ENCODE data around the gene SPRY2.

- TF ChIP-seq EP300 (conservative IDR thresholded peaks at IDR 0.05; ENCODE audit: poor library complexity, severe bottlenecking) (no peak), CTCF (IDR thresholded peaks at IDR 0.05; ENCODE audit: poor library complexity, severe bottlenecking) (no peak), TAF1 (IDR thresholded peaks at IDR 0.05; ENCODE audit: low read depth) (no peak), RAD21 (conservative IDR thresholded peaks at IDR 0.05) (no peak), EZH2 (IDR thresholded peaks at IDR 0.05; ENCODE audit: borderline replicate concordance, insufficient read depth, low read length, poor library complexity, severe bottlenecking) (no peak), SMC3 (conservative IDR thresholded peaks at IDR 0.05; ENCODE audit: poor library complexity) (no peak)
Measured at GRCh38 chr13:80290591-80290990, 50.3 kb downstream of the SPRY2 start.
